ENCODE results near the gene PSMD4.
"Not testable (repeated sequence)": the region's sequence is repeated elsewhere in the genome, so short reads cannot be mapped to it uniquely, and the experiment has no call there.

Gene PSMD4

GRCh38 chr1:151273924-151274466 lies 19.5 kb downstream of the PSMD4 start:
- no peak for DNase-seq

- DNase-seq: not testable (repeated sequence)
Measured at GRCh38 chr1:151275341-151275740, 20.8 kb downstream of the PSMD4 start.

- DNase-seq: no peak
Measured at GRCh38 chr1:151277249-151277648, 22.7 kb downstream of the PSMD4 start.

- DNase-seq: peak; percentile 96
Measured at GRCh38 chr1:151281225-151281968, 26.9 kb downstream of the PSMD4 start.

DNA sequence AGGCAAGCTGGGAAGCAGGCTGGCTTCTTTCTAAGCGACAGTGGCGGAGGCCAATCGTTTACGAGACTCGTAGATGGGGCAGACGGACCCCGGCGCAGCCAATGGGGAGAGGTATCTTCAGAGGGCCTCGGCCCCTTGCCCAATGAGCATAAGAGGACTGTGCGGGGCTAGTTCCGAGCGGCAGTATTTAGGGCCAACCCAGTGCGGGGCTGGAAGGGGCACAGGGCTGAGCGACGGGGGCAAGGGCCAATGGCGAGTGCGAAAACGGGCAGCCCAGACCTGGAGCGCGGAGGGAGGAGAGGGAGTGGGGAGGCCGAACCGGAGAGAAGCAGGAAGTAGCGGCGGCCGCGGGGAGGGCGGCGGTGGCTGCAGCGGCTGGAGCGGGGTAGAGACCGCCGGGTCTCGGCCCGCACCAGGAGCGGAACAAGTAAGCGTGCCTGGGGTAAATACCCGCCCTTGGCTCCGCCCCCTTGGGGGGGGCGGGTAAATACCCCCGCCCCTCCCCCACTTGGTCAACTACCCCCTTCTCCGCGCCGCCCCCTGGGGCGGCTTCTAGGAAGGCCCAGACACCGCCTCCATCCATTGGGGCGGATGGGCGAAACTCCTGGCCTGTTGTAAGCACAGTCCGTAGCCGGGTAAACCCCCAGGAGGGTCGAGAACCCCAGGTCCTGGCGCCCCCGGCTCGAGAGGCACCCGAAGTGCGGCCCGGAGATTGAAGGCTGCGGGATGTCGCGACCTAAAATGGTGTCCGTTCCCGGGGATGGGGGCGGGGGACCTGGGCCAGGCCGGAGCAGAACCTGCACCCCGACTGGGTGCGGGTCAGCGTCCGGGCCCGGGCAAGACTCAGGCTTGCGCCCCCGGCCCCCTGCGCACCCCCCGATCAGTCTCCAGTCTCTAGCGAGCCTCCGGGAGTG lies 27.7 kb downstream of the PSMD4 start, which contains the start of gene ZNF687:
Gene ZNF687 (plus strand): TSS at position 331 of the 914 bp plus-strand sequence. CDS start 3,993 bp downstream, outside the sequence.
- DNase-seq: peak; percentile 100

- DNase-seq: no peak
Measured at GRCh38 chr1:151282883-151283725, 28.6 kb downstream of the PSMD4 start.

DNA sequence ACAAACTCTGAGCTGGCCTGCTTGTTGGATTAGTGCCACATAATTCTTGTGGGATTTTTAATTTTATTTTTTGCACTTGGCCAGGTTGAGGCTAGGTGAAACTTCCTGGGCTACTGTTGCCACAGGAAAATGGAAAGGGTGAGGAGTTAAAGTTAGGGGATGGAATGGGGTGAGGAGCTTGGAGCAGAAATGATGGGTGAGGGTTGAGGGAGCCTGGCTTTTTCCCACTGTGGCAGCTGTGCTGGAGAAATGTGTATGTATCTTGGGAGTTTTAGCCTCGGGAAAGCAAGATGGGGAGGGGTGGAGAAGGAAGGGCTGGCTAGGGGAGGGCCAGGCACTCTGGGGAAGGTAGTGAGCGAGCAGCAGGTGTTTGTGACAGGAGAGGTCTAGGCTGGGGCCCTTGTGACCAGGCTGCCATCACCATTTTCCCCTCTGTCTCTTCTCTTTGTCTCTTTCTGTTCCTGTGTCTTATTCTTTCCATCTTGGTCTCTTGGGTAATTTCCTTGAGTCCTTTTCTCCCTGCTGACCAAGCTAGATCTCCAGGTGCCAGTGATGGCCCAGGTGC lies 29.6 kb downstream of the PSMD4 start:
- DNase-seq: no peak

DNA sequence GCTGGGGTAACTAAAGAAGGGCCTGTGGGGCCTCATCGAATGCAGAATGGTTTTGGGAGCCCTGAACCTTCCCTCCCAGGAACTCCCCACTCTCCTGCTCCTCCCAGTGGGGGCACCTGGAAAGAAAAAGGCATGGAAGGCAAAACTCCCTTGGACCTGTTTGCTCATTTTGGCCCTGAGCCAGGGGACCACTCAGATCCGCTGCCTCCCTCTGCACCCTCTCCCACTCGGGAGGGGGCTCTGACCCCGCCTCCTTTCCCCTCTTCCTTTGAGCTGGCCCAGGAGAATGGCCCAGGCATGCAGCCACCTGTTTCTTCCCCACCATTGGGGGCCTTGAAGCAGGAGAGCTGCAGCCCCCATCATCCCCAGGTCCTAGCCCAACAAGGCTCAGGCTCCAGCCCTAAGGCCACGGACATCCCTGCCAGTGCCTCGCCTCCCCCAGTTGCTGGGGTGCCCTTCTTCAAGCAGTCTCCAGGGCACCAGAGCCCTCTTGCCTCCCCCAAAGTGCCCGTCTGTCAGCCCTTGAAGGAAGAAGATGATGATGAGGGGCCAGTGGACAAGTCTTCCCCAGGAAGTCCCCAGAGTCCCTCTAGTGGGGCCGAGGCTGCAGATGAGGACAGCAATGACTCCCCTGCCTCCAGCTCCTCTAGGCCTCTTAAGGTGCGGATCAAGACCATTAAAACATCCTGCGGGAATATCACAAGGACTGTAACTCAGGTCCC lies 32.2 kb downstream of the PSMD4 start:
- DNase-seq: no peak

- DNase-seq: no peak
Measured at GRCh38 chr1:151287341-151287699, 32.8 kb downstream of the PSMD4 start.

- DNase-seq: no peak
Measured at GRCh38 chr1:151287767-151288500, 33.4 kb downstream of the PSMD4 start.

DNA sequence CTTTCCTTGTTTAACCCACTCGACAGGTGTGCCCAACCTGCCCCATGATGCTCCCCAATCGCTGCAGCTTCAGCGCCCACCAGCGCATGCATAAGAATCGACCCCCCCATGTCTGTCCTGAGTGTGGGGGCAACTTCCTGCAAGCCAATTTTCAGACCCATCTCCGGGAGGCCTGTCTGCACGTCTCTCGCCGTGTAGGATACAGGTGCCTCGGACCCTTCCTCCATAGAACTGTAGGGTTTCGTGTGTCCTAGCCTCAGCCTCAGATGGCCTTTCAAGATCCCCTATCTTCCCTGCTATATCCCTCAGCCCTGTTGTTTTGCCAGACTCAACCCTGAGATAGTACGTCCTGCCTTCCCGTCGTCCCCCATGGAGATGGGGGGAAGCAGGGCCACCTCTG lies 34.0 kb downstream of the PSMD4 start:
- no peak for DNase-seq

DNA sequence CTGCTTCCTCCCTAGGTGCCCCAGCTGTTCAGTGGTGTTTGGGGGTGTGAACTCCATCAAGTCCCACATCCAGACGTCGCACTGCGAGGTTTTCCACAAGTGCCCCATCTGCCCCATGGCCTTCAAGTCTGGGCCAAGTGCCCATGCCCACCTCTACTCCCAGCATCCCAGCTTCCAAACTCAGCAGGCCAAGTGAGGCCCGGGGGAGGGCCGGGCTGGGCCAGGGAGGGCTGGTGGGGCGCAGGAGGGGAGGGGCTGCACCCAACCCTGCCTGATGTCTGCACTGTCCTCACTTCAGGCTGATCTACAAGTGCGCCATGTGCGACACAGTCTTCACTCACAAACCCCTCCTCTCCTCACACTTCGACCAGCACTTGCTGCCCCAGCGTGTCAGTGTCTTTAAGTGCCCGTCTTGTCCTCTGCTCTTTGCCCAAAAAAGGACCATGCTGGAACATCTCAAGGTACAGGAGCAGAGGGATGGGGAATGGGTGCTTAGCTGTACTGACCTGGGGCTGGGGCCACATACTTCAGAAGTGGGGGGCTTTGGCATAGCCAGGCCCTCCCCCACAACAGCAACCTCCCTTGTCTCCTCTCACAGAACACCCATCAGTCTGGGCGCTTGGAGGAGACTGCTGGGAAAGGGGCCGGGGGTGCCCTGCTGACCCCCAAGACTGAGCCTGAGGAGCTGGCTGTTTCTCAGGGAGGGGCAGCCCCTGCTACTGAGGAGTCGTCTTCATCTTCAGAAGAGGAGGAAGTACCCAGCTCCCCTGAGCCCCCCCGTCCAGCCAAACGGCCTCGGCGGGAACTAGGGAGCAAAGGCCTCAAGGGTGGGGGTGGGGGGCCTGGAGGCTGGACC lies 34.8 kb downstream of the PSMD4 start:
- no peak for DNase-seq

- DNase-seq: no peak
Measured at GRCh38 chr1:151289991-151290708, 35.6 kb downstream of the PSMD4 start.

- DNase-seq: no peak
Measured at GRCh38 chr1:151290709-151291303, 36.3 kb downstream of the PSMD4 start.

- no peak for DNase-seq
Measured at GRCh38 chr1:151292207-151293030, 37.9 kb downstream of the PSMD4 start.

- no peak for DNase-seq
Measured at GRCh38 chr1:151293093-151293492, 38.6 kb downstream of the PSMD4 start.

GRCh38 chr1:151294742-151295462 lies 40.4 kb downstream of the PSMD4 start:
- DNase-seq: no peak
